Measurements from ENCODE around the gene XPO1.

The XPO1 gene

GRCh38 chr2:61431345-61431744, 106.8 kb downstream of the XPO1 start:
- DNase-seq (ENCODE audit: low spot score): no peak
